Measurements from ENCODE around the gene LCOR.

LCOR gene

GRCh38 chr10:96988426-96988825, 156.3 kb downstream of the LCOR start:
- DNase-seq: no peak

- no peak for DNase-seq
These were observed 159.3 kb downstream of the LCOR start for GRCh38 chr10:96991313-96991841.

DNA sequence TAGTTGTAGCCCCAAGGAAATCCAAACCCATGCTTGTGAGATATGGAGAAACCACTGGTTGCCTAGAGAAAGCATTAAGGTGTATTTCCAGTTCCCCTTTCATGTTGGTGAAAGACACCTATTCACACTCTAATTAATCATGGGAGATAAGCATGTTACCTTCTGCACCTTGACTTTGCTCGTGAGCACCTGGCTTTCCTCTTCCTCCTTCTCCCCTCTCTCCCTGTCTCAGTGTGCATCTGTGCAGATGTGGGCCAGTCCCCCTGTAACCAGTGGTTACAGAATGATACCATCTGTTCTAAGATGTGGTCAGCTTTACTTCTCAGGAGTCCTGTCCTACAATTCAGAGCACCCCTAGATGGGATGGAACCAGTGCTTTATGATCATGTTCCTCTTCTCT, 160.6 kb downstream of the LCOR start:
- DNase-seq: no peak

- no peak for DNase-seq
These were observed 163.8 kb downstream of the LCOR start for GRCh38 chr10:96995851-96996250.

- DNase-seq: no peak
These were observed 164.3 kb downstream of the LCOR start for GRCh38 chr10:96996275-96996965.

- no peak for DNase-seq
These were observed 166.3 kb downstream of the LCOR start for GRCh38 chr10:96998329-96998888.

DNA sequence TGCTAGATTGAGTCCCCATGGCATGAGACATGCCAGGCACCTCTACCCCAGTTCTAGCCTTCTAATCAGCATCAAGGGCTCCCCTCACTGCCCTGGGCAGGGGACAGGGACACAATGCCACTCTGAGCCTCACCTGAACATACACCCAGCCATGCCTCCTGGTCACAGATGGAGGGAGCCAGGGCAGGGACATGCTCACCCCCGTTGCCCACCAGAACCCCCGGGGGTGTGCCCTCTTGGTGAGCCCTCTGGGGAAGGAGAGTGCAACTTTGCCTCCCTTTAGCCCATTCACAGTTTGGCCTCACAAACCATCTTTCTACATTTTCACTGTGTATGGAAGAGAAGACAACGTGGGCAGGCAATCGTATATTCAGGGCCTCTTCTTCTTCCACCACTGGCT, 167.2 kb downstream of the LCOR start:
- no peak for DNase-seq

DNA sequence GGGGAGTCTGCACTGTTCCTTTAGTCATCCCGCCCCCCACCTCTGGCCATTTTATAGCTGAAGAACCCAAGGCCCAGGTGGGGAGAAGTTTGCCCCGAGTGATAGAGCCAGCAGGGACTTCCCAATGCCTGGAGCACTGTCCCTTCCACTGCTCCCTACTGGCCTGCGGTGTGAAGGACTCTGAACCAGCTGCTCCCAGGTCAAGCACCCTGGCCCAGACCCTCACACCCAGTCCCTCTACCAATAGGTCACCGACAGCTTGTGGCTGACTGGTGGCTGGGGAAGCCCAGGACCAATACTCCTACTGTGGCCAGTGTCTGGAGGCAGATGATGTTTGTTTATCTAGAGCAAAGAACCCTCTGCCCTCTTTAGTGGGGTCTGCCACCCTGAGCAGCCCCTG, 167.9 kb downstream of the LCOR start:
- no peak for DNase-seq

- no peak for DNase-seq
These were observed 168.5 kb downstream of the LCOR start for GRCh38 chr10:97000487-97001182.

DNA sequence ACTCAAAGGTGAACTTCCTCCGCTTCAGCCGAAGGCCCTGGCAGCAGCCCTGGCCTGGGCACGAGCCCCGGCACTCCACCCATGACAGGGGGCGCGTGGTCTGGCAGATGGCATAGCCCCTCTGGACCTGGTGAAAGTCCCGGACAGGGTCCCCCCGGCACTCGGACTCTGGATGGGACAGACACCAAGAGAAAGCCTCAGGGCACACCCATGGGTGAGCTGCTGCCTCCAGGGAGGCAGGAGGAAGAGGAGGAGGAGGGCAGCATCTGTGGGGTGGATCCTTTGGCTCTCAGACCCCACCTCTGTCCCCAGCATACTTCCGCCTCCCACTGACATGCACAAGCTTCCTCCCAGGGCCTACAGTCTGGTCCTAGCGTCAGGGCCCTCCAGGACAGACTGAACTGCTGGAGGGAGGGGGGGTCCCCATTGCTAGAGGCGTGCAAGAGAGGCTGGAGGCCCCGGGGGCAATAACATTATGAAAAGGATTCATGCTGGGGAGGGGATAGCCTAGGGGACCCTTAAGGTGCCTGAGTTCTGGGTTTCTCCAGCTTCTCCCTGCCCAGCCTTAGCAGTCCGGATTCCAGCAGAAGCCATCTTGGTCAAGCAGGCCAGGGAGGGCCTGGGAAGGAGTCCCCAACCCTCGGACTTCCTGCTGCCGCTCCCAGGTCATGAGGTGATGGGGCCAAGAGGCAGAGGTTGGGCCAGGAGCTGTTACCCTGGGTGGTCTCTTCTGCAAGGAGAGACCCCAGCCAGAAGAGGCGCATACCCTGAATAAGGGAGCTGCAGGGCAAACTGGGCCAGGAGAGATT, 169.3 kb downstream of the LCOR start:
- DNase-seq: no peak

DNA sequence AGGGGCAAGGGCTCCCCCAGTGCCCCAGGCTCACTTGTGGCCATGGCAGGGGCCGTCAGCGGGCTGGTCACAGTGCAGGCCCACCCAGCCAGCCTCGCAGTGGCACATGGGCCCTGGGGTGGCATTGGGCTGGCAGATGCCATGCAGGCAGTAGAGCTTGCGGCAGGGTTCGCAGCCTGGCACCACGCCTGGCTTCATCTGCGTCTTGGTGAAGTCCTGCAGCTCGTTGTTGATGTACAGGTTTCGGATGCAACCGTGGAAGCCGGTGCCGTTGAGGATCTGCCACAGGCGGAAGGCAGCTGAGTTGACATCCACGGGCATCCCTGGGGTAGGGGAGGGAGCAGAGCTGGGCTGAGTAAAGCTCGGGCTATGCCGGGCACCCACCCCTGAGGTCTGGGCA, 170.6 kb downstream of the LCOR start:
- no peak for DNase-seq

DNA sequence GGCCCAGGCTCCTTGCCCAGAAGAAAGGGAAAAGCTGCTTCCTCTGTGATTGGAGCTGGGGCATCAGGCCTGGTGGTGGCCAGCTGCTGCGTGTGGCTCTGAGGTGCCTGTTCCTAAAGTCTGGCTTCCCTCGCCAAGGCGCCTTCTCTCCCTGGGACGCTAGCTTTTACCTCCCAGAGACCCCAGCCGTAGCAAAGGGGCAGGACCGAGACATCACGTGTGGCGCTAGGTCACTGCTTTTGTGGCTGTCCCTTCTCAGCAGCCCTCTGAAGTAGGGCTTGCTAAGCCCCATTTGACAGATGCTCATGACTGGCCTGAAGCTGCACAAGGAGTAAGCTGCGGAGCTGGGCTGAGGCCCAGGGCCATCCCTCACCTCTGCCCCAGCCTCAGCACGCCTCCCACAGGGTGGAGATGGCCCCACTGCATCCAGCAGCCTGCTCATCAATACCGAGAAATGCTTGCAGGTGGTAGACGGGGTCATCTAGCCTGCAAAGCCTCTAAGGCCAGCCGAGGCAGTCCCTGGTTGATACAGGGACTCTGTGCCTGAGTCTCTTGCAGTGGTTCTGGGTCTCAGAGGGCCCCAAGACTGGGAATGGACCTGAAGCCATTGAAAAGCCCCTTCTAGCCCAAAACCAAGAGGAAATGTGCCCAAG, 171.2 kb downstream of the LCOR start:
- no peak for DNase-seq

DNA sequence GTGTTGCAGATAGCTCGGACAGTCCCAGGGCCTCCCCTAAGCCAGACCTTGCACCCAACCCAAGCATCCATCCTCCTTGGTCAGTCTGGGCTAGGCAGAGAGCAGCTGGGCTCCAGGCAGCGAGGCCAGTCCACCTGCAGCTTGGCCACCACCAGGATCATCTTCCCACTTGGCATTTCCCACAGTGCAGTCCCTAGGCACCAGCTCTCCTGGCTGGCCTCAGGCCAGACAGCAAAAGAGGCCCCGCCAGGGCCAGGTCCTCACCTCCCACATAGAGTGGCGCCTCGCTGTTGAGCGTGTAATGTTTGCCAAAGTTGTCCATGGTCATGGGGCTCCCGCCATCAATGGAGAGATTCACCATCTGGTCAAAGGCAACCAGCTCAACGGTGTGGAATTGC, 171.7 kb downstream of the LCOR start:
- DNase-seq: no peak

- no peak for DNase-seq
These were observed 172.5 kb downstream of the LCOR start for GRCh38 chr10:97004591-97004990.

DNA sequence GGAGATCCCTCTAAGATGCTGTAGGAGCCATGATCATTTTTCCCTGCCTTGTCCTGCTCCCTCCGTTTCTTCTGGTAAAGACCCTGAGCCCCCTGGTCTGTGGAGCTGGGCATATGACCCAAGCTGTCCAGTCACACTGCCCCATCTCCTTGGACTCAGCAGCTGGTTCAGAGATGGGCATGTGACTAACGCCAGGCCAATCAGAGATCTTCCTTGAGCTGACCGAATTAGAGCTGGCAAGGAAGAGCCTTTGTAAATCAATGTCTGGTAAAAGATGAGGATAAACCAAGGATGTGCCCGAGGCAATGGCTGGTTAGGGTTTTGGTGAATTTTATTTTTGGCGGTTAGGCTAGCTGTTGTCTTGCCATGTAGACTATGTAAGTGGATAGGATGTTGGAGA, 173.3 kb downstream of the LCOR start:
- no peak for DNase-seq

- no peak for DNase-seq
These were observed 174.3 kb downstream of the LCOR start for GRCh38 chr10:97006364-97006763.

DNA sequence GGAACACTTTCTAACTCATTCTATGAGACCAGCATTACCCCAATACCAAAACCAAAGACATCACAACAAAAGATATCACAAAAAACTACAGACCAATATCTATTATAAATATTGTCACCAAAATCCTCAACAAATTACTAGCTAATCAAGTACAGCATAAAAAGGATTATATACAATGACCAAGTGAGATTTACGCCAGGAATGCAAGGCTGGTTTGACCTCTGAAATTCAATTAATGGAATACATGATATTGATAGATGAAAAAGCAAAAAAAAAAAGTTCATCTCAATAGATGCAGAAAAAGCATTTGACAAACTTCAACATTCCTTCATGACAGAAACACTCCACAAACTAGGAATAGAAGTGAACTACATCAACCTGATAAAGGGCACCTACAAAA, 175.3 kb downstream of the LCOR start:
- no peak for DNase-seq

DNA sequence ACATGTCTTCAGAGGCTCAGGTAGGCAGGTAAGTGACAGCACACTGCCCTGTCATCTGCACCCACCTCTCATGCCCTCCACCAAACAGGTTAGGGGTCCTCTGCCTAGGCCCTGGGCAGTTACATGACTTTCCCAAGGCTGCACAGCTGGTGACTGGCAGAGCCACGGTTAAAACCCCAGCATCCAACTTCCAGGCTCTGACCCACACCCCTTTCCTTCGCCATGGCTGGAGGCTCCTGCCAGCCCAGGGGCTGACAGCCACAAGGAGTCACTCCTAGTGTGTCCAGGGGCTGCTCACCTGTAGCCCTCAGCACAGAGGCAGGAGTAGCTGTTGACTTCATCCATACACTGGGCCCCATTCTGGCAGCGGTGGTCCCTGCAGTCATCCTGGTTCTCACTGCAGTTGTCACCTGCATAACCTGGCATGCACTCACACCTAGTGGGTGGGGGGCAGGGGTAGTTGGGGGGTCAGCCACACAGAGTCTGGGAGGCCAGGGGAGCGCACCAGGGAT, 178.7 kb downstream of the LCOR start:
- DNase-seq: no peak

GRCh38 chr10:97011397-97011796, 179.3 kb downstream of the LCOR start:
- DNase-seq: no peak

DNA sequence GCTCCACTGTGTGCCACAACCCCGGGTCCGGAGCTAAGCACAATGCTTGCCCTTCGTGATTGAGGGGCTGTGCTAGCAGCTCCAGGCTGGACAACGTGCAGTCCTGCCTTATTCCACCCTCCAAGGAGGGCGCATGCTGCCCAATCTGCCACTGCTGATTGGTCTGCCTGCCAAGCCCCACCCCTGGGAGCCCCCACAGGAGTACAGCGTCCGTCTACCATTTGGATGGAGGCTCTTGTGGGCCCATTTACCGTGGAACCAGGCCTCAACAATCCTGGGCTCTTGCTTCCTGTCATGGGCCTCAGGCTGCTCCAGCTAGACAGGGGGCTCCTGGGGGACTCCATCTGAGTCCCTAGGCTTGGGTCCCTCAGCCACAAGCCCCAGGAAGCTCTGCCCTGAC, 180.4 kb downstream of the LCOR start:
- no peak for DNase-seq

DNA sequence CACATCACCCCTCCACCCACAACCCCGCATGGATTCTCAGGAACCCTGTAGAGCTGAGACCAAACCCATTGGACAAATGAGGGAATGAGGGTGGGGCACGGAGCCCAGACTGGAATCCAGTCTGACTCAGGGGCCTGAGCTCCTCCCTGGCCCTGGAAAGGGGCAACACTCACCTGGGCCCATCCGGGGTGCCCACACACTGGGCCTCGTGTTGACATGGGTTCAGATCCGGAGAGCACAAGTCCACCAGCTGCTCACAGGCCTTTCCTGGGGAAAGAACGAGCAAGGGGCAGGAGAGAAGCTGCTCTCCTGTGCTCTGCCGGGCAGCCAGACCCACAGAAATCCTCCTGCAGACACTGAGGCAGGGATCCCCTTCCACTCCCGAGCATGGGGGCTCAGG, 181.5 kb downstream of the LCOR start:
- DNase-seq: no peak

GRCh38 chr10:97013983-97014382, 181.9 kb downstream of the LCOR start:
- DNase-seq: no peak

DNA sequence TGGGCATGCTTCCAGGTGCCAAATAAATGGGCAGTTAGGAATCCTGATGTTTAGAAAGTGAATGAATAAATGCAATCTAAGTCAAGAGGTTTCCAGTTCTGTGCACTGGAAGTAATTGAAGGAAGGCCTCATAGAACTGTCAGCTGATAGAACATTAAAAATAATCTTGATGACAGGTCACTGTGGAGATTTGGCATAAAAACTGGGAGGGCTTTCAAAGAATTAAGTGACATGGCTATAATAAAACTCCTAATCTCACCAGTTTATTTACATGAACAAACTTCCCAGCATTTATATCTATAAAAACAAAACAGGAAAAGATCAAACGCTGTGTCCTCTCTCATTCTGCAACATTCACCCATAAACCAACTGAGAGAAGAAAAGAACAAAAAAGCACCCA, 183.1 kb downstream of the LCOR start:
- no peak for DNase-seq
